Endothelial cell of umbilical vein (primary cell): Measurements from ENCODE around the gene FHIT. TPM values are rescaled to one million over a fixed set of nuclear protein-coding genes. Genes with fewer than 3 reads are reported as not detected.

Source experiments
- BruUV-seq: library from RNA; stranded (reverse); fragments of 400-500 nt; replicated peaks from 2 replicates; lab custom pipeline; 2021; lab: Mats Ljungman, UMichigan
- CTCF ChIA-PET: fragments of 300-600, 350-600 bp; sonication (Branson Sonifier 250); formaldehyde crosslinking; loops from one replicate; lab custom pipeline; 2021; ENCODE audit warnings: antibody characterized with exemption, inconsistent platforms; lab: Charles Lee
- POLR2A ChIA-PET: fragments of 300-600, 350-600 bp; sonication (Branson Sonifier 250); formaldehyde crosslinking; loops from one replicate; lab custom pipeline; 2021; ENCODE audit warnings: antibody characterized with exemption, inconsistent platforms; lab: Charles Lee
- DNase-seq: peaks from one replicate; pipeline ENCODE4 v3.0.0-alpha.2; 2011; ENCODE audit warnings: low read depth, low spot score
- FAIRE-seq: peaks from 2 replicates; lab custom pipeline; 2011; peaks lifted over from hg19 to GRCh38; lab: Jason Lieb, UNC
- H2AFZ ChIP-seq: 2 replicates; pipeline ENCODE4 v1.6.0; 2012; ENCODE audit warnings: low read depth, low read length, control low read depth, inconsistent platforms
- H3K27ac ChIP-seq: 2 replicates; pipeline ENCODE4 v1.5.1; 2011; ENCODE audit warnings: low read depth, mild to moderate bottlenecking, control low read depth, low read length, moderate library complexity; ENCODE audit not compliant: insufficient read depth
- H3K27me3 ChIP-seq, 2 experiments: 2 replicates each; pipeline versions ENCODE4 v1.6.0 to v1.6.1; 2011; ENCODE audit warnings: low read length in 2 of 2, mixed read lengths in 1 of 2; ENCODE audit not compliant: control insufficient read depth in 2 of 2, insufficient read depth in 2 of 2
- H3K36me3 ChIP-seq, 2 experiments: 2 replicates in 1 of 2; 3 replicates in 1 of 2; pipeline ENCODE4 v1.5.1; 2011; ENCODE audit warnings: low read length in 2 of 2, mild to moderate bottlenecking in 1 of 2, moderate library complexity in 1 of 2; ENCODE audit not compliant: control insufficient read depth in 2 of 2, insufficient read depth in 2 of 2; ENCODE audit errors: extremely low read depth in 1 of 2
- H3K4me1 ChIP-seq: 3 replicates; pipeline ENCODE4 v1.5.1; 2011; ENCODE audit warnings: mild to moderate bottlenecking, low read length; ENCODE audit not compliant: control insufficient read depth, insufficient read depth; ENCODE audit errors: extremely low read depth
- H3K4me2 ChIP-seq: 2 replicates; pipeline ENCODE4 v1.6.1; 2011; ENCODE audit warnings: low read length, control low read depth, mixed read lengths; ENCODE audit not compliant: insufficient read depth
- H3K4me3 ChIP-seq, 3 experiments: fragments of 200-600 bp in 1 of 3; sonication (generic), shearing (Covaris generic) in 1 of 3; replicated peaks in 1 of 3; 2 replicates each; pipeline ENCODE4 v1.5.1; 2011 to 2016; ENCODE audit warnings: control low read depth in 3 of 3, low read length in 3 of 3, mild to moderate bottlenecking in 2 of 3, inconsistent platforms in 1 of 3, low read depth in 1 of 3, moderate library complexity in 1 of 3; ENCODE audit not compliant: insufficient read depth in 1 of 3
- H3K79me2 ChIP-seq: 2 replicates; pipeline ENCODE4 v1.6.0; 2012; ENCODE audit warnings: low read length, inconsistent platforms; ENCODE audit not compliant: control insufficient read depth, insufficient read depth
- H3K9ac ChIP-seq: replicated peaks from 2 replicates; pipeline ENCODE3; 2011; ENCODE audit warnings: low read length, control low read depth; ENCODE audit not compliant: insufficient read depth; ENCODE audit errors: extremely low read depth
- H3K9me1 ChIP-seq: replicated peaks from 3 replicates; pipeline ENCODE4 v1.6.0; 2011; ENCODE audit warnings: mild to moderate bottlenecking, low read length; ENCODE audit not compliant: control insufficient read depth, insufficient read depth; ENCODE audit errors: extremely low read depth
- H3K9me3 ChIP-seq: replicated peaks from 2 replicates; pipeline ENCODE4 v1.5.1; 2012; ENCODE audit warnings: low read length, inconsistent platforms; ENCODE audit not compliant: control insufficient read depth, insufficient read depth
- H4K20me1 ChIP-seq: replicated peaks from 2 replicates; pipeline ENCODE3; 2011; ENCODE audit warnings: mild to moderate bottlenecking, low read length; ENCODE audit not compliant: control insufficient read depth, insufficient read depth; ENCODE audit errors: extremely low read depth
- EZH2 ChIP-seq: IDR thresholded peaks from 2 replicates; pipeline ENCODE4 v1.6.1; 2012; ENCODE audit warnings: borderline replicate concordance, low read depth, mild to moderate bottlenecking, moderate library complexity, low read length, inconsistent platforms; ENCODE audit not compliant: severe bottlenecking
- FOS ChIP-seq: IDR thresholded peaks from 2 replicates; pipeline ENCODE4 v1.6.1; 2011; ENCODE audit warnings: mild to moderate bottlenecking, low read length, moderate library complexity, borderline replicate concordance; ENCODE audit not compliant: insufficient read depth
- POLR2A ChIP-seq: IDR thresholded peaks from 2 replicates; pipeline ENCODE4 v1.6.1; 2012; ENCODE audit warnings: low read depth, mild to moderate bottlenecking, control low read depth, low read length
- dilution Hi-C: fragments of 300-500 bp; cut with MboI; formaldehyde crosslinking; loops from one replicate; pipeline ENCODE4 v1.15.0; 2019; ENCODE audit warnings: low sequenced_read_pairs; ENCODE audit not compliant: extremely low pct_ligation_motif_present
- intact Hi-C: fragments of 100-400 bp; cut with micrococcal nuclease; formaldehyde crosslinking; loops from one replicate; pipeline ENCODE4 v1.10.0; 2022
- polyA plus RNA-seq, 4 experiments: library from polyadenylated mRNA; depleted of rRNA in 3 of 4; stranded (reverse) in 3 of 4; unstranded in 1 of 4; fragments of >200 nt; gene quantifications; 2 replicates each; pipeline versions ENCODE4 v1.2.1 to v1.2.3, GENCODE V29; 2011 to 2012; ENCODE audit warnings: missing spikeins in 1 of 4
- total RNA-seq: library from RNA; stranded (reverse); gene quantifications from 2 replicates; pipeline ENCODE4 v1.2.3, GENCODE V29; 2021
- TF ChIP-seq, protein P1 (sequence below), 2 donors: IDR thresholded peaks; 1 replicate in 1 of 2; 2 replicates in 1 of 2; pipeline ENCODE4 v1.5.1; 2011; ENCODE audit warnings: low read length in 2 of 2, mild to moderate bottlenecking in 2 of 2, moderate library complexity in 2 of 2, control low read depth in 1 of 2, inconsistent platforms in 1 of 2, low read depth in 1 of 2; ENCODE audit not compliant: insufficient read depth in 1 of 2; ENCODE audit errors: extremely low read depth in 1 of 2

Gene FHIT
- total and polyA plus RNA-seq, 2 donors (not counting 3 experiments of a cell fraction or from before 2014, with no cell fraction given), result 0.47 to 2.2 TPM

DNA sequence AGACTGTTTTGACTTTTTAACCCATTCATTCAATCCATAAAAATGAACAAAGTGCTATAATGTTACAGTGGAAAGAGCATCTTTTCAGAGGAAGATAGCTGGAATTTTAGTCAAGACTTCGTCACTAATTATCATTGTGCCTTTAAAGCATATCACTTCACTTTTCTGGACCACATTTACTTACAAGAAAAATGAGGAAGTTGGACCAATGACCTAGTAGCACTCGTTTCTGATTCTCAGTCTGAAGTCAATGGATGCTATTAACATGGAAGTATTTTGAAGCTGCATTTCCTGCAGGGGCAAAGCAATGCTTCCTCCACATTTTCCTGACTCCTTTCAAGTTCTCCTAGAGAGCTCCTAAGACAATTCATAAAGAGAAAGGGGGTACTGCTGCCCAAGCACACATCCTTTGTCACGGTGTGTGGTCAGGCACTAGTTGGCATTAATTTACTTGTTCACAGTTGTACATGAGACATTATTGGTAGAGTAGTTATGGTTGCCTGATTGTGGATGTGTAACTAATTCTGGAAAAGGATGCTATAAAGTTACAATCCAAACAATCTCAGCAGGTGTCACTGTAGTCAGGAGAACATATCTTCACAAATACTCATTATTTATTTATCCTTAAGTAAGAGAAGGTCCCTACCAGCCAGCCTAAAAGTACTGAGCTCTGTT, 1049.1 kb downstream of the FHIT start:
- CTCF ChIA-PET, result no interaction called here
- Histone ChIP-seq H3K27me3 (no peaks in the 10 kb centered on the region), H3K36me3 (no peaks in the 10 kb centered on the region), H3K27ac (no peak overlapping the region), H3K9me1 (no peaks in the 10 kb centered on the region), H3K4me1 (no peaks in the 10 kb centered on the region), H4K20me1 (no peaks in the 10 kb centered on the region), H3K4me2 (no peak overlapping the region), H3K4me3 (no peak overlapping the region), H2AFZ (no peak overlapping the region), H3K9ac (no peak overlapping the region), H3K79me2 (no peaks in the 10 kb centered on the region), H3K9me3 (no peaks in the 10 kb centered on the region)
- TF ChIP-seq POLR2A (no peak), EZH2 (no peak)
- dilution Hi-C loops, result no loop called here
- POLR2A ChIA-PET, result no interaction called here
- no TSS peak for BruUV-seq
- intact Hi-C loops, result no loop called here
- no peak for FAIRE-seq
- no peak for DNase-seq

DNA sequence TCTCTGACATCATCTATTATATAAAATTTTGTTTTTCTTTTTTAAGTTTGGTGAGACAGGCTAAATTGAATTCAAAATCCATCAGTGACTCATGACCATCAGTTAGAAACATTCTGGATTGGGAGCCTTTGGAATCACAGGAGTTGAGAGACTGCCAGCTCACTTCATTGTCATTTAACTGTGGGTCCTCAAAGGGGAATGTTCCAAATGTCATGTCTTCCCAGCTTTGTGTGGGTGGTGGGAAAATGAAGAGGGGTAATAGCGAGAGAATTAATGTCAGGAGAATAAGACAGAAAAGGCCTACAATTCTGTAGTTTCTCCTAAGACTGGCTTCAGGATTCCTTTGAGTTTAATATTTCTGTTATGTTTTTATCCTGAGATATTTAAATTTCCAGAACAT, 1051.9 kb downstream of the FHIT start:
- Histone ChIP-seq H3K4me1 (no peaks in the 10 kb centered on the region), H3K9me3 (no peaks in the 10 kb centered on the region), H3K27me3 (no peaks in the 10 kb centered on the region), H3K4me2 (no peak overlapping the region), H3K79me2 (no peaks in the 10 kb centered on the region), H3K9ac (no peak overlapping the region), H3K9me1 (no peaks in the 10 kb centered on the region), H3K36me3 (no peaks in the 10 kb centered on the region), H3K27ac (no peak overlapping the region), H3K4me3 (no peak overlapping the region), H2AFZ (no peak overlapping the region), H4K20me1 (no peaks in the 10 kb centered on the region)
- no peak for TF ChIP-seq POLR2A
- no peak for TF ChIP-seq EZH2
- TF ChIP-seq, protein P1, sequence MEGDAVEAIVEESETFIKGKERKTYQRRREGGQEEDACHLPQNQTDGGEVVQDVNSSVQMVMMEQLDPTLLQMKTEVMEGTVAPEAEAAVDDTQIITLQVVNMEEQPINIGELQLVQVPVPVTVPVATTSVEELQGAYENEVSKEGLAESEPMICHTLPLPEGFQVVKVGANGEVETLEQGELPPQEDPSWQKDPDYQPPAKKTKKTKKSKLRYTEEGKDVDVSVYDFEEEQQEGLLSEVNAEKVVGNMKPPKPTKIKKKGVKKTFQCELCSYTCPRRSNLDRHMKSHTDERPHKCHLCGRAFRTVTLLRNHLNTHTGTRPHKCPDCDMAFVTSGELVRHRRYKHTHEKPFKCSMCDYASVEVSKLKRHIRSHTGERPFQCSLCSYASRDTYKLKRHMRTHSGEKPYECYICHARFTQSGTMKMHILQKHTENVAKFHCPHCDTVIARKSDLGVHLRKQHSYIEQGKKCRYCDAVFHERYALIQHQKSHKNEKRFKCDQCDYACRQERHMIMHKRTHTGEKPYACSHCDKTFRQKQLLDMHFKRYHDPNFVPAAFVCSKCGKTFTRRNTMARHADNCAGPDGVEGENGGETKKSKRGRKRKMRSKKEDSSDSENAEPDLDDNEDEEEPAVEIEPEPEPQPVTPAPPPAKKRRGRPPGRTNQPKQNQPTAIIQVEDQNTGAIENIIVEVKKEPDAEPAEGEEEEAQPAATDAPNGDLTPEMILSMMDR (IDR thresholded peaks at IDR 0.05; ENCODE audit: extremely low read depth in 1 of 2, insufficient read depth in 1 of 2, low read depth in 1 of 2, low read length in 2 of 2), result no peak
- TF ChIP-seq FOS, result no peak
- FAIRE-seq (no peak), DNase-seq (no peak)
- no TSS peak for BruUV-seq
- intact Hi-C loops, result no loop called here
- POLR2A ChIA-PET, result no interaction called here
- dilution Hi-C loops, result no loop called here
- CTCF ChIA-PET, result no interaction called here
